PFSK-1 (cell line): ENCODE data around the gene DENND1B.

Source experiments
- POLR2AphosphoS5 ChIP-seq: IDR thresholded peaks from 2 replicates; pipeline ENCODE4 v1.6.1; 2012; ENCODE audit warnings: low read depth, mild to moderate bottlenecking, control low read depth, low read length, moderate library complexity
- SIN3A ChIP-seq: IDR thresholded peaks from 2 replicates; pipeline ENCODE4 v1.6.1; 2012; ENCODE audit warnings: mild to moderate bottlenecking, low read length, moderate library complexity, borderline replicate concordance; ENCODE audit not compliant: insufficient read depth
- TAF1 ChIP-seq: IDR thresholded peaks from 2 replicates; pipeline ENCODE4 v1.6.1; 2012; ENCODE audit warnings: low read length, control low read depth, borderline replicate concordance; ENCODE audit not compliant: insufficient read depth
- TF ChIP-seq, protein P1 (sequence below), 2 experiments: IDR thresholded peaks; 2 replicates each; pipeline versions ENCODE4 v1.6.1 to v1.8.0; 2011 to 2012; ENCODE audit warnings: low read depth in 2 of 2, low read length in 2 of 2, control low read depth in 1 of 2, inconsistent platforms in 1 of 2, mild to moderate bottlenecking in 1 of 2, moderate library complexity in 1 of 2; ENCODE audit not compliant: insufficient read depth in 1 of 2

DNA sequence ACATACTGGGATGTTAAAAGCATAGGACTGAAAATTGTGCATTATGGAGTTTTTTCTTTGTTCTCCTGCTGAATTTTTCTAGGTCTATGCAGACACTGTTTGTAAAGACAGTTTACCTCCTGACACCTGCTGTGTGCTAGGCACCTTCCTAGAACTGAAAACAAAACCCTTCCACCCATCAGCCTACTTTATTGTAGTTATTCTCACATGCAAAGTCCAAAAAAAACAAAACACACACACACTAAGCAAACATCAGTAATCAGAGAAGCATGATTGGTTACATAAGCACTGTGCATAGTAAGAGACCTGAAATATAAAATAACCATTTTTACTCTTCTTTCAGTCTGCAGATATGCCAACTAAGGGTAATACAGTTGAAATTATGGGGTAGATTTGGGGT is 312.1 kb downstream of the DENND1B start:
- TF ChIP-seq POLR2AphosphoS5 (no peak), SIN3A (no peak), TAF1 (no peak)
- TF ChIP-seq, protein P1, sequence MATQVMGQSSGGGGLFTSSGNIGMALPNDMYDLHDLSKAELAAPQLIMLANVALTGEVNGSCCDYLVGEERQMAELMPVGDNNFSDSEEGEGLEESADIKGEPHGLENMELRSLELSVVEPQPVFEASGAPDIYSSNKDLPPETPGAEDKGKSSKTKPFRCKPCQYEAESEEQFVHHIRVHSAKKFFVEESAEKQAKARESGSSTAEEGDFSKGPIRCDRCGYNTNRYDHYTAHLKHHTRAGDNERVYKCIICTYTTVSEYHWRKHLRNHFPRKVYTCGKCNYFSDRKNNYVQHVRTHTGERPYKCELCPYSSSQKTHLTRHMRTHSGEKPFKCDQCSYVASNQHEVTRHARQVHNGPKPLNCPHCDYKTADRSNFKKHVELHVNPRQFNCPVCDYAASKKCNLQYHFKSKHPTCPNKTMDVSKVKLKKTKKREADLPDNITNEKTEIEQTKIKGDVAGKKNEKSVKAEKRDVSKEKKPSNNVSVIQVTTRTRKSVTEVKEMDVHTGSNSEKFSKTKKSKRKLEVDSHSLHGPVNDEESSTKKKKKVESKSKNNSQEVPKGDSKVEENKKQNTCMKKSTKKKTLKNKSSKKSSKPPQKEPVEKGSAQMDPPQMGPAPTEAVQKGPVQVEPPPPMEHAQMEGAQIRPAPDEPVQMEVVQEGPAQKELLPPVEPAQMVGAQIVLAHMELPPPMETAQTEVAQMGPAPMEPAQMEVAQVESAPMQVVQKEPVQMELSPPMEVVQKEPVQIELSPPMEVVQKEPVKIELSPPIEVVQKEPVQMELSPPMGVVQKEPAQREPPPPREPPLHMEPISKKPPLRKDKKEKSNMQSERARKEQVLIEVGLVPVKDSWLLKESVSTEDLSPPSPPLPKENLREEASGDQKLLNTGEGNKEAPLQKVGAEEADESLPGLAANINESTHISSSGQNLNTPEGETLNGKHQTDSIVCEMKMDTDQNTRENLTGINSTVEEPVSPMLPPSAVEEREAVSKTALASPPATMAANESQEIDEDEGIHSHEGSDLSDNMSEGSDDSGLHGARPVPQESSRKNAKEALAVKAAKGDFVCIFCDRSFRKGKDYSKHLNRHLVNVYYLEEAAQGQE (IDR thresholded peaks at IDR 0.05; ENCODE audit: insufficient read depth in 1 of 2, low read depth in 2 of 2, low read length in 2 of 2): no peak
